Astrocyte of the cerebellum (primary cell): ENCODE results near the gene HS3ST3B1.

Source experiments
- DNase-seq: peaks from one replicate; pipeline ENCODE4 v3.0.0-alpha.2; 2011; ENCODE audit warnings: low read depth
- H3K4me3 ChIP-seq: 2 replicates; pipeline ENCODE4 v1.5.1; 2011; ENCODE audit warnings: mild to moderate bottlenecking, low read depth, low read length, moderate library complexity
- in situ Hi-C: cut with HindIII; loops from 2 replicates; pipeline ENCODE4 v1.10.0; 2017; ENCODE audit warnings: low sequenced_read_pairs
- TF ChIP-seq, protein P1 (sequence below): IDR thresholded peaks from 2 replicates; pipeline ENCODE4 v1.5.1; 2012; ENCODE audit warnings: low read length, low read depth, moderate library complexity, mild to moderate bottlenecking; ENCODE audit errors: missing control alignments

The HS3ST3B1 gene

DNA sequence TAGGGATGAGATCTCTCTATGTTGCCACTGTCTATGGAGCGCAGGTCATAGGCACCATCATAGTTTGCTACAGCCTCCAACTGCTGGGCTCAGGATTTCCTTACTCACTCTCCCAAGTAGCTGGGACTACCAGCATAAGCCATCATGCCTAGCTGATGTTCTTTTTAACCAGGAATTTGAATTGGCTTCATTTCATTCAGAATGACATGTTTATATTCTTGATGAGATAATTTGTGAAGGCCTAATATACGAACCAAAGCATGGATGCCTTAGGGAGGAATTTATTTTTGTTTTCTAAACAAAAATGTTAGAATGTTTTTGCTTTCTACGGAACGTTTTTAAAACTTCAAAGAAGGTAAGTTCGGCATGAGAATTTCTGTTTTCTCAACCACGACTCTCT, 71.6 kb downstream of the HS3ST3B1 start:
- no peak for DNase-seq
- no peak overlapping the region for H3K4me3 ChIP-seq
- TF ChIP-seq, protein P1, sequence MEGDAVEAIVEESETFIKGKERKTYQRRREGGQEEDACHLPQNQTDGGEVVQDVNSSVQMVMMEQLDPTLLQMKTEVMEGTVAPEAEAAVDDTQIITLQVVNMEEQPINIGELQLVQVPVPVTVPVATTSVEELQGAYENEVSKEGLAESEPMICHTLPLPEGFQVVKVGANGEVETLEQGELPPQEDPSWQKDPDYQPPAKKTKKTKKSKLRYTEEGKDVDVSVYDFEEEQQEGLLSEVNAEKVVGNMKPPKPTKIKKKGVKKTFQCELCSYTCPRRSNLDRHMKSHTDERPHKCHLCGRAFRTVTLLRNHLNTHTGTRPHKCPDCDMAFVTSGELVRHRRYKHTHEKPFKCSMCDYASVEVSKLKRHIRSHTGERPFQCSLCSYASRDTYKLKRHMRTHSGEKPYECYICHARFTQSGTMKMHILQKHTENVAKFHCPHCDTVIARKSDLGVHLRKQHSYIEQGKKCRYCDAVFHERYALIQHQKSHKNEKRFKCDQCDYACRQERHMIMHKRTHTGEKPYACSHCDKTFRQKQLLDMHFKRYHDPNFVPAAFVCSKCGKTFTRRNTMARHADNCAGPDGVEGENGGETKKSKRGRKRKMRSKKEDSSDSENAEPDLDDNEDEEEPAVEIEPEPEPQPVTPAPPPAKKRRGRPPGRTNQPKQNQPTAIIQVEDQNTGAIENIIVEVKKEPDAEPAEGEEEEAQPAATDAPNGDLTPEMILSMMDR, result no peak
- in situ Hi-C loops, result no loop called here

DNA sequence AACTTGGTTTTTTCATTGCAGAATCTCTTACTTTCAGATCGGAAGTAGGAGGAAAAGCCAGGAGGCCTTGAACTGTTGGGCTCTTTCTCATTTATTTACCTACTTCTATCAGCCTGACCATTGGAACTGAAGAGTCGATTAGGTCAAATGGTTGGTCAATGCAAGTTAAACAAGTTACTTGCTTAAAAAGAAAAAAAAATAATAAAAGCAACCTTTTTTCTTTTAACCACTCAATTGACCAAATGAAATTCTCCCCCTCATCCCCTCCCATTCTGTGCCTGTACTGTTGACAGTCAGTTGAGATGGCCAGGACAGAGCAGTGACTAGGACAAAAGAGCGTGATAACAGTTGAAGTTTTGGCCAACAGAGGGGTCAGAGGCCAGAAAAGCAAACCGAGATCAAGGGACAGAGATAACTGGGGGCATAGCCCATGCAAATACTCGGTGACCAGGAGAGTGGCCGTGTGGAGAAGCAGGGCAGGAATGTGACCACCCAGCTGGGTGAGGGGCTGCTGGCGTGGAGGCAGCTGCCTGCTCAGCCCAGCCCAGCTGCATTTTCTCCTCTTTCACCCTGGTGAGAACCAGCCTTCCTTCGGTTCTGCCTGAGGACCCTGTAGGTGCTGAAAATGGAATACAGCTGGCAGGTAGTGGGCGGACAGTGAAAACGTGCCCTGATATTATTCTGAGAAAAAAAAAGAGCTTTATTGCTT, 72.2 kb downstream of the HS3ST3B1 start:
- no peak overlapping the region for H3K4me3 ChIP-seq
- in situ Hi-C loops, result no loop called here
- TF ChIP-seq, protein P1, result no peak
- DNase-seq, result no peak

DNA sequence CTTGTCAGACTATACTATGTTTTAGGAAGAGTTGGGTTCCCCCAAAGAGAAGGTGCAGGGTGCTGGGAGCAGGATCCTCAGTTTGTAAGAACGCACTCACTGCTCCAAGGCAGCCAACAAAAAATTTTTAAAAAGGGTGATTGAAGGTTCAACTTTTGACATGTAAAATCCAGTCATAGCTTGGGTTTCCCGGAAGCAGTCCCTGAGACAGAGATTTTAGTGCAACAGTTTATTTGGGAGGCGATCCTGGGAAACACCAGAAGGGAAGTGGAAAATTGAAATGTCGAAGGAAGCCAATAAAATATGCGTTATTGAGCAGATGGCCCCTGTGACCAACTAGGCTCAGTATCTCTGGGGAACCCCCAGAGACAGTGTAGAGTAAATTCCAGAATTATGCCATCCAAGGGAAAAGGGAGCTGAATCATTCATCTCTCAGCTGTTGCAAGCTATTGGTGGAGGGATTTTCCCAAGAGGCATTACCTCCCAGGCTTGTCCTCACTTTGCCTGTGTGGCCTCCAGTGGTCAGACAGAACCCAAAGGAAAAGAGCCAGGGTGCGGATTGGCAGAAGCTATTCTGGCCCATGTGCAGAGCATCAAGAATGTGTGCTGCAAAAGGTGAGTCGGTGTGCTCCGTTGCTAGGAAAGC, 72.9 kb downstream of the HS3ST3B1 start:
- TF ChIP-seq, protein P1, result no peak
- H3K4me3 ChIP-seq, result no peak overlapping the region
- no peak for DNase-seq
- in situ Hi-C loops, result no loop called here

DNA sequence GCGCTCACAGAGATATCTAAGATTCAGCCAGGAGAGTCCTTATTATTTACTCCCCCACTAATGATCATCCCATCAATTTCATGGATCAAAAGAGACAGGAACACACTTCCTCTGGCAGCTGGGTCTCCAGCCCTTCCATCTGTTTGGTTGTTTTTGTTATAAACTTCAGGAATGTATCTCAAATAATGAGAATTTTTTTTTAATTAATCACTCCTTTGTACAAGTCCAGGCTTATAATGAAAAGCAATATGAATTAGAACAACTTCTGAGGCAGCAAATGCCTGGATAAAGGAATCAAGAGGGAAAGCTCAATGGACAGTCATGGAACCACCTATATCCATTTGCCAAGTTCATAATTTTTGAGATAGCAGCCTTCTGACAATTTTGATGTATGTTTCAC, 73.4 kb downstream of the HS3ST3B1 start:
- H3K4me3 ChIP-seq, result no peak overlapping the region
- in situ Hi-C loops, result no loop called here
- TF ChIP-seq, protein P1, result no peak
- DNase-seq, result no peak

DNA sequence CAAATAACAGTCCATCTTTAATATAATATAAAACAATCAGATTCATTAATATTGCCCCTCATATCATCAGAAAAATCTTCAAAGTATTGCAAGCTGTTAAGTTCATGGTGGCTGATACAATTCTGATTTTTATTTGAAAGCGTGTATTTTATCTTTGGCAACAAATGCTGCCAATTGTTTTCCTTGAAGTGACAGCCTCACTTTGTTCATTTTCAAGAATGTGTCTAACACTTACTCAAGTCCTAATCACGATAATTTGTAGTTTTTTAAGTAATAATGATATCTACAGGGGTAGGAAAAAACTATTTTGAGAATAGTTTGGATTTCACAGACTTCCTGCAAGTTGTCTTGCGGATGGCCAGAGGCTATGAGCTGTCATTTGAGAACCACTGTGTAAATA, 75.8 kb downstream of the HS3ST3B1 start:
- TF ChIP-seq, protein P1, result no peak
- in situ Hi-C loops, result no loop called here

DNA sequence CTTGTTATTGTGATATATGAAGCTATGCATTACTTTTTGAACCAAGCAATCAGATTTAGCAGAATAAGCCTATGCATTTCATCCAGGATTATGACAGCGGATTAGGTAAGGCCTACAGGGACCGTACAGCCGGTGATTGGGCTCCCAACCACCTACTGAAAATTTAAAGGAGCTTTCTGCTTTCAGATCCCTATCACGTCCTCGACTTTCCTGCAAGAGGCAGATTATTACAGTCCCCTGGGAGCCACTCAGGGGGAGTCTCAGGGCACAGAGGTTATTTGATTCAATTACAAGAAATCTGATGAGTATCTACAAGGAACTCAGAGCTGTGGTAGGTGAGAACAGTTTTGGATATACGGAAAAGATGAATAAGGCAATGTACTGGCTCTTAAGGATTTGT, 80.7 kb downstream of the HS3ST3B1 start:
- DNase-seq, result no peak
- TF ChIP-seq, protein P1, result no peak
- in situ Hi-C loops, result no loop called here
- no peak overlapping the region for H3K4me3 ChIP-seq

More for the DNA sequence above, 75.8 kb downstream of the HS3ST3B1 start:
- no peak for DNase-seq
- H3K4me3 ChIP-seq, result no peak overlapping the region
